ENCODE data around the gene IFNAR1. TPM values are rescaled to one million over a fixed set of nuclear protein-coding genes. Genes with fewer than 3 reads are reported as not detected.

IFNAR1 gene
- total and polyA plus RNA-seq, 2 donors (not counting 1 experiment from before 2014, with no cell fraction given): 14.8 to 55.7 TPM

- Histone ChIP-seq H3K4me3 (ENCODE audit: control extremely low read depth in 1 of 5, extremely low read depth in 1 of 5, insufficient read depth in 1 of 5, low read depth in 2 of 5, low read length in 4 of 5) (no peak overlapping the region), H3K36me3 (replicated peaks in 1 of 2; ENCODE audit: control extremely low read depth in 1 of 2, control insufficient read depth in 1 of 2, extremely low read depth in 1 of 2, insufficient read depth in 2 of 2, low read length in 1 of 2) (peaks cover 8 to 86% of the 10 kb centered on the region in 2 experiments), H2AFZ (ENCODE audit: insufficient read depth, low read depth, low read length, poor library complexity, severe bottlenecking) (no peak overlapping the region), H3K9me3 (ENCODE audit: control extremely low read depth in 1 of 3, control insufficient read depth in 2 of 3, insufficient read depth in 1 of 3, low read length in 2 of 3) (peaks cover 0 to 4% (median 0%) of the 10 kb centered on the region in 3 donors), H3K4me1 (ENCODE audit: control insufficient read depth in 2 of 2, insufficient read depth in 2 of 2, low read length in 2 of 2) (no peaks in the 10 kb centered on the region), H3K4me2 (replicated peaks; ENCODE audit: low read depth, low read length, poor library complexity, severe bottlenecking) (no peak overlapping the region), H3K27ac (ENCODE audit: low read length in 2 of 2) (no peak overlapping the region), H3K79me2 (ENCODE audit: control insufficient read depth, insufficient read depth, low read length) (peaks cover 69% of the 10 kb centered on the region), H4K20me1 (ENCODE audit: control insufficient read depth, insufficient read depth, low read length, poor library complexity, severe bottlenecking) (peaks cover 13% of the 10 kb centered on the region), H3K27me3 (replicated peaks in 1 of 4; ENCODE audit: control extremely low read depth in 1 of 4, control insufficient read depth in 3 of 4, insufficient read depth in 4 of 4, low read length in 3 of 4) (no peaks in the 10 kb centered on the region), H3K9ac (ENCODE audit: low read length) (no peak overlapping the region)
- Mint-ChIP-seq H3K9me3 (ENCODE audit: insufficient read depth) (no peaks in the 10 kb centered on the region), H3K4me1 (peaks cover under 1% of the 10 kb centered on the region), H3K27ac (no peak overlapping the region), H3K4me3 (no peak overlapping the region), H3K27me3 (no peaks in the 10 kb centered on the region)
- CTCF ChIA-PET: interaction anchor here (1.0 to 1.4 kb wide), 2 partner anchors 15 to 84 kb away, joined by 3 to 4 read pairs; no protein-coding TSS in a partner anchor
- TF ChIP-seq CTCF (IDR thresholded peaks at IDR 0.05) (no peak), EZH2 (IDR thresholded peaks at IDR 0.05; ENCODE audit: borderline replicate concordance, insufficient read depth, low read depth, low read length, poor library complexity, severe bottlenecking) (no peak)
- POLR2A ChIA-PET: no interaction called here
- 93% methylated on average over 5 of the region's 6 CpGs for WGBS (ENCODE audit: insufficient coverage)
- intact Hi-C loops (cut with micrococcal nuclease): no loop called here
- no peak for DNase-seq
- no peak for ATAC-seq (ENCODE audit: low read depth)
These were observed 43.6 kb upstream of the IFNAR1 start for GRCh38 chr21:33281096-33281652.

GRCh38 chr21:33283203-33283602 is 41.6 kb upstream of the IFNAR1 start:
- ChIA-PET CTCF (interaction anchor here (0.9 kb wide), 1 partner anchor 13 kb away, joined by 3 read pairs; no protein-coding TSS in a partner anchor), POLR2A (no interaction called here)
- Mint-ChIP-seq H3K27ac (peak overlapping the region; percentile 20), H3K9me3 (ENCODE audit: insufficient read depth) (no peaks in the 10 kb centered on the region), H3K27me3 (no peaks in the 10 kb centered on the region), H3K4me1 (peaks cover 2% of the 10 kb centered on the region), H3K4me3 (no peak overlapping the region)
- 98% methylated on average over 5 of the region's 5 CpGs for WGBS (ENCODE audit: insufficient coverage)
- Histone ChIP-seq H3K4me1 (ENCODE audit: control insufficient read depth in 2 of 2, insufficient read depth in 2 of 2, low read length in 2 of 2) (no peaks in the 10 kb centered on the region), H3K9me3 (ENCODE audit: control extremely low read depth in 1 of 3, control insufficient read depth in 2 of 3, insufficient read depth in 1 of 3, low read length in 2 of 3) (peaks cover 0 to 4% (median 0%) of the 10 kb centered on the region in 3 donors), H3K27ac (ENCODE audit: low read length in 2 of 2) (no peak overlapping the region), H2AFZ (ENCODE audit: insufficient read depth, low read depth, low read length, poor library complexity, severe bottlenecking) (no peak overlapping the region), H3K9ac (ENCODE audit: low read length) (no peak overlapping the region), H3K36me3 (replicated peaks in 1 of 2; ENCODE audit: control extremely low read depth in 1 of 2, control insufficient read depth in 1 of 2, extremely low read depth in 1 of 2, insufficient read depth in 2 of 2, low read length in 1 of 2) (peaks cover 8 to 90% of the 10 kb centered on the region in 2 experiments), H3K4me3 (ENCODE audit: control extremely low read depth in 1 of 5, extremely low read depth in 1 of 5, insufficient read depth in 1 of 5, low read depth in 2 of 5, low read length in 4 of 5) (no peak overlapping the region), H4K20me1 (ENCODE audit: control insufficient read depth, insufficient read depth, low read length, poor library complexity, severe bottlenecking) (peaks cover 13% of the 10 kb centered on the region), H3K27me3 (replicated peaks in 1 of 4; ENCODE audit: control extremely low read depth in 1 of 4, control insufficient read depth in 3 of 4, insufficient read depth in 4 of 4, low read length in 3 of 4) (no peaks in the 10 kb centered on the region), H3K4me2 (replicated peaks; ENCODE audit: low read depth, low read length, poor library complexity, severe bottlenecking) (no peak overlapping the region), H3K79me2 (ENCODE audit: control insufficient read depth, insufficient read depth, low read length) (peaks cover 66% of the 10 kb centered on the region)
- no peak for ATAC-seq (ENCODE audit: low read depth)
- intact Hi-C loops (cut with micrococcal nuclease): no loop called here
- TF ChIP-seq EZH2 (IDR thresholded peaks at IDR 0.05; ENCODE audit: borderline replicate concordance, insufficient read depth, low read depth, low read length, poor library complexity, severe bottlenecking): no peak
- no peak for TF ChIP-seq CTCF (IDR thresholded peaks at IDR 0.05)
- no peak for DNase-seq
